ENCODE results near the gene FEZF2.

DNA sequence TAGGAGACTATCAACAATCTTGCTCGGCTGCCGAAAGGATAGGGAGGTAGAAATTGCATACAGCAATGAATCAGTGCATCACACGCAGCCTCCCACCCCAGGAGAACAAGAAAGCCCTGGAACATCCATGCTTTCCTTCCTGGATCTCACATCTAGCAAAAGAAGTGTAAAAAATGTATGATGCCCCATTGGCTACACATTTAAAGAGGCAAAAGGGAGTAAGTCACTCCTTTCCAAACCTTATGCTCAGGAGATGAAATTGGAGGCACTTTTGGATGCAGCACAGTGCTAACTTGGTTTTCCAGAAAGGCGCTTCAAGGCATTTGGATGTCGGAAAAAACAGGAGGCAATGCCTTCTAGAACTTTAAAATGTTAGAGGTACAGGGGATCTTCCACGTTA, 32.2 kb upstream of the FEZF2 start:
- no peak for TF ChIP-seq CTCF (IDR thresholded peaks at IDR 0.05)
- TF ChIP-seq POLR2A (IDR thresholded peaks at IDR 0.05) = no peak

All from testis (tissue), 2 donors.